ENCODE measurements around the gene PLCL1. TPM values are rescaled to one million over a fixed set of nuclear protein-coding genes. Genes with fewer than 3 reads are reported as not detected.
A peak's percentile ranks its signal among the peaks of the same experiment; 100 is the strongest.

The PLCL1 gene
- total RNA-seq, 1 experiment from 2014 or later, result 0.07 TPM

DNA sequence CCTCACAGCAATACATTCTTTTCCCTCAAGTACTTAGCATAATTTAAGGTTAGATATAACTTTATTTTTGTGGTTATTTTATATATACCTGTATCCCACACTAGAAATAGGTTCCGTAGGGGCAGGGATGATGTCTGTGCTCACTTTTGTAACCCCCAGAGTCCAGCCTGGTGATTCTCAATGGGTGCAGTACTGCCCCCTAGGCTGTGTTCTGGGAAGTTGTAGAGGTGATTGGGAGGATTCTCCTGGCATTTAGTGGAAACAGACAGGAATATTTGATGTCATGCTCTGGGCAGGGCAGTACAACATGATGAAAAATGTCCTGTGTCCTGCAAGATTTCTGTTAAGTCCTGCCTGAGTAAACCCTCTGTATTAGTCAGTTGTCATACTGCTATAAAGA, 333.3 kb downstream of the PLCL1 start:
- ChIA-PET POLR2A (no interaction called here), CTCF (no interaction called here)
- no peaks in the 10 kb centered on the region for H3K36me3 Mint-ChIP-seq
- H3K9me3 Mint-ChIP-seq, result no peaks in the 10 kb centered on the region
- TF ChIP-seq, protein P1, sequence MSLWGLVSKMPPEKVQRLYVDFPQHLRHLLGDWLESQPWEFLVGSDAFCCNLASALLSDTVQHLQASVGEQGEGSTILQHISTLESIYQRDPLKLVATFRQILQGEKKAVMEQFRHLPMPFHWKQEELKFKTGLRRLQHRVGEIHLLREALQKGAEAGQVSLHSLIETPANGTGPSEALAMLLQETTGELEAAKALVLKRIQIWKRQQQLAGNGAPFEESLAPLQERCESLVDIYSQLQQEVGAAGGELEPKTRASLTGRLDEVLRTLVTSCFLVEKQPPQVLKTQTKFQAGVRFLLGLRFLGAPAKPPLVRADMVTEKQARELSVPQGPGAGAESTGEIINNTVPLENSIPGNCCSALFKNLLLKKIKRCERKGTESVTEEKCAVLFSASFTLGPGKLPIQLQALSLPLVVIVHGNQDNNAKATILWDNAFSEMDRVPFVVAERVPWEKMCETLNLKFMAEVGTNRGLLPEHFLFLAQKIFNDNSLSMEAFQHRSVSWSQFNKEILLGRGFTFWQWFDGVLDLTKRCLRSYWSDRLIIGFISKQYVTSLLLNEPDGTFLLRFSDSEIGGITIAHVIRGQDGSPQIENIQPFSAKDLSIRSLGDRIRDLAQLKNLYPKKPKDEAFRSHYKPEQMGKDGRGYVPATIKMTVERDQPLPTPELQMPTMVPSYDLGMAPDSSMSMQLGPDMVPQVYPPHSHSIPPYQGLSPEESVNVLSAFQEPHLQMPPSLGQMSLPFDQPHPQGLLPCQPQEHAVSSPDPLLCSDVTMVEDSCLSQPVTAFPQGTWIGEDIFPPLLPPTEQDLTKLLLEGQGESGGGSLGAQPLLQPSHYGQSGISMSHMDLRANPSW (CRISPR knock-in tag; conservative IDR thresholded peaks at IDR 0.05; ENCODE audit: low read depth), result no peak
- TF ChIP-seq HMGA2 (CRISPR knock-in tag; IDR thresholded peaks at IDR 0.05) (no peak), TCF7 (CRISPR knock-in tag; IDR thresholded peaks at IDR 0.05; ENCODE audit: low read depth) (no peak), RORB (CRISPR knock-in tag; IDR thresholded peaks at IDR 0.05) (no peak)
- TF ChIP-seq, protein P2, sequence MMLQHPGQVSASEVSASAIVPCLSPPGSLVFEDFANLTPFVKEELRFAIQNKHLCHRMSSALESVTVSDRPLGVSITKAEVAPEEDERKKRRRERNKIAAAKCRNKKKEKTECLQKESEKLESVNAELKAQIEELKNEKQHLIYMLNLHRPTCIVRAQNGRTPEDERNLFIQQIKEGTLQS (CRISPR knock-in tag; conservative IDR thresholded peaks at IDR 0.05), result no peak
- TF ChIP-seq, protein P3, sequence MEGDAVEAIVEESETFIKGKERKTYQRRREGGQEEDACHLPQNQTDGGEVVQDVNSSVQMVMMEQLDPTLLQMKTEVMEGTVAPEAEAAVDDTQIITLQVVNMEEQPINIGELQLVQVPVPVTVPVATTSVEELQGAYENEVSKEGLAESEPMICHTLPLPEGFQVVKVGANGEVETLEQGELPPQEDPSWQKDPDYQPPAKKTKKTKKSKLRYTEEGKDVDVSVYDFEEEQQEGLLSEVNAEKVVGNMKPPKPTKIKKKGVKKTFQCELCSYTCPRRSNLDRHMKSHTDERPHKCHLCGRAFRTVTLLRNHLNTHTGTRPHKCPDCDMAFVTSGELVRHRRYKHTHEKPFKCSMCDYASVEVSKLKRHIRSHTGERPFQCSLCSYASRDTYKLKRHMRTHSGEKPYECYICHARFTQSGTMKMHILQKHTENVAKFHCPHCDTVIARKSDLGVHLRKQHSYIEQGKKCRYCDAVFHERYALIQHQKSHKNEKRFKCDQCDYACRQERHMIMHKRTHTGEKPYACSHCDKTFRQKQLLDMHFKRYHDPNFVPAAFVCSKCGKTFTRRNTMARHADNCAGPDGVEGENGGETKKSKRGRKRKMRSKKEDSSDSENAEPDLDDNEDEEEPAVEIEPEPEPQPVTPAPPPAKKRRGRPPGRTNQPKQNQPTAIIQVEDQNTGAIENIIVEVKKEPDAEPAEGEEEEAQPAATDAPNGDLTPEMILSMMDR (IDR thresholded peaks at IDR 0.05), result peak; percentile 40
- no peaks in the 10 kb centered on the region for H3K27me3 Mint-ChIP-seq (ENCODE audit: low read depth)
- DNase-seq (ENCODE audit: low spot score) (peak; percentile 51), ATAC-seq (peak; percentile 93)
- H3K27ac Mint-ChIP-seq, result no peak overlapping the region
- H3K4me3 Mint-ChIP-seq, result no peak overlapping the region
- no peaks in the 10 kb centered on the region for H3K4me1 Mint-ChIP-seq

DNA sequence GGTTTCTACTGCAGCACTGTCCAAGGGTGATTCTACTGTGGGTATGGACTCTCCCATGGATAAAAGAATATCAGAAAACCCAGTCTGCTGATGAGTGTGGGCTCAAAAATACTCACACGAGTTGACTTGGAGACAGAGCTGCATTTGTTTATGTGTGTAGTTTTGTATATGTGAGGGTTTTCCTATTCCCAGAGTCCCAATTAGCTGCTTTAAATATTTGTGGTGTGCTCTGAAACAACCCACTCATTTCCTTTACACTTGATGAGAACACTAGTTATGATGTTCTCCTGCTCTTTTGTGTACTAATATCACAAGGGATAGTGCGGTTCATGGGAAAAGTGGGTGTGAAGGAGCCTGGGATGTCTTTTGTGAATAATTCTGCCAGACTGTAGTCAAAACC, 337.3 kb downstream of the PLCL1 start:
- DNase-seq (ENCODE audit: low spot score), result no peak
- no peak overlapping the region for H3K27ac Mint-ChIP-seq
- no peaks in the 10 kb centered on the region for H3K27me3 Mint-ChIP-seq (ENCODE audit: low read depth)
- ChIA-PET CTCF (no interaction called here), POLR2A (no interaction called here)
- H3K4me1 Mint-ChIP-seq, result no peaks in the 10 kb centered on the region
- H3K36me3 Mint-ChIP-seq, result no peaks in the 10 kb centered on the region
- ATAC-seq, result no peak
- H3K9me3 Mint-ChIP-seq, result no peaks in the 10 kb centered on the region
- no peak overlapping the region for H3K4me3 Mint-ChIP-seq
- TF ChIP-seq ZBTB21 (CRISPR knock-in tag; IDR thresholded peaks at IDR 0.05; ENCODE audit: borderline replicate concordance), result no peak
- TF ChIP-seq, protein P4, sequence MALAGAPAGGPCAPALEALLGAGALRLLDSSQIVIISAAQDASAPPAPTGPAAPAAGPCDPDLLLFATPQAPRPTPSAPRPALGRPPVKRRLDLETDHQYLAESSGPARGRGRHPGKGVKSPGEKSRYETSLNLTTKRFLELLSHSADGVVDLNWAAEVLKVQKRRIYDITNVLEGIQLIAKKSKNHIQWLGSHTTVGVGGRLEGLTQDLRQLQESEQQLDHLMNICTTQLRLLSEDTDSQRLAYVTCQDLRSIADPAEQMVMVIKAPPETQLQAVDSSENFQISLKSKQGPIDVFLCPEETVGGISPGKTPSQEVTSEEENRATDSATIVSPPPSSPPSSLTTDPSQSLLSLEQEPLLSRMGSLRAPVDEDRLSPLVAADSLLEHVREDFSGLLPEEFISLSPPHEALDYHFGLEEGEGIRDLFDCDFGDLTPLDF (CRISPR knock-in tag; IDR thresholded peaks at IDR 0.05), result no peak
- no peak for TF ChIP-seq SOX15 (CRISPR knock-in tag; IDR thresholded peaks at IDR 0.05)
- TF ChIP-seq SP1 (CRISPR knock-in tag; conservative IDR thresholded peaks at IDR 0.05), result no peak
- TF ChIP-seq TP53 (CRISPR knock-in tag; IDR thresholded peaks at IDR 0.05), result no peak
- TF ChIP-seq, protein P5, sequence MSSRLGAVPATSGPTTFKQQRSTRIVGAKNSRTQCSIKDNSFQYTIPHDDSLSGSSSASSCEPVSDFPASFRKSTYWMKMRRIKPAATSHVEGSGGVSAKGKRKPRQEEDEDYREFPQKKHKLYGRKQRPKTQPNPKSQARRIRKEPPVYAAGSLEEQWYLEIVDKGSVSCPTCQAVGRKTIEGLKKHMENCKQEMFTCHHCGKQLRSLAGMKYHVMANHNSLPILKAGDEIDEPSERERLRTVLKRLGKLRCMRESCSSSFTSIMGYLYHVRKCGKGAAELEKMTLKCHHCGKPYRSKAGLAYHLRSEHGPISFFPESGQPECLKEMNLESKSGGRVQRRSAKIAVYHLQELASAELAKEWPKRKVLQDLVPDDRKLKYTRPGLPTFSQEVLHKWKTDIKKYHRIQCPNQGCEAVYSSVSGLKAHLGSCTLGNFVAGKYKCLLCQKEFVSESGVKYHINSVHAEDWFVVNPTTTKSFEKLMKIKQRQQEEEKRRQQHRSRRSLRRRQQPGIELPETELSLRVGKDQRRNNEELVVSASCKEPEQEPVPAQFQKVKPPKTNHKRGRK (CRISPR knock-in tag; IDR thresholded peaks at IDR 0.05; ENCODE audit: borderline replicate concordance), result no peak
- TF ChIP-seq, protein P6, sequence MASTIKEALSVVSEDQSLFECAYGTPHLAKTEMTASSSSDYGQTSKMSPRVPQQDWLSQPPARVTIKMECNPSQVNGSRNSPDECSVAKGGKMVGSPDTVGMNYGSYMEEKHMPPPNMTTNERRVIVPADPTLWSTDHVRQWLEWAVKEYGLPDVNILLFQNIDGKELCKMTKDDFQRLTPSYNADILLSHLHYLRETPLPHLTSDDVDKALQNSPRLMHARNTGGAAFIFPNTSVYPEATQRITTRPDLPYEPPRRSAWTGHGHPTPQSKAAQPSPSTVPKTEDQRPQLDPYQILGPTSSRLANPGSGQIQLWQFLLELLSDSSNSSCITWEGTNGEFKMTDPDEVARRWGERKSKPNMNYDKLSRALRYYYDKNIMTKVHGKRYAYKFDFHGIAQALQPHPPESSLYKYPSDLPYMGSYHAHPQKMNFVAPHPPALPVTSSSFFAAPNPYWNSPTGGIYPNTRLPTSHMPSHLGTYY (CRISPR knock-in tag; IDR thresholded peaks at IDR 0.05), result no peak
- no peak for TF ChIP-seq GTF2I (CRISPR knock-in tag; conservative IDR thresholded peaks at IDR 0.05)
- TF ChIP-seq, protein P7, sequence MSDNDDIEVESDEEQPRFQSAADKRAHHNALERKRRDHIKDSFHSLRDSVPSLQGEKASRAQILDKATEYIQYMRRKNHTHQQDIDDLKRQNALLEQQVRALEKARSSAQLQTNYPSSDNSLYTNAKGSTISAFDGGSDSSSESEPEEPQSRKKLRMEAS (CRISPR knock-in tag; IDR thresholded peaks at IDR 0.05), result no peak
- TF ChIP-seq NR2C2 (CRISPR knock-in tag; IDR thresholded peaks at IDR 0.05), result no peak
- no peak for TF ChIP-seq KAT7 (CRISPR knock-in tag; IDR thresholded peaks at IDR 0.05; ENCODE audit: borderline replicate concordance)
- TF ChIP-seq, protein P8, sequence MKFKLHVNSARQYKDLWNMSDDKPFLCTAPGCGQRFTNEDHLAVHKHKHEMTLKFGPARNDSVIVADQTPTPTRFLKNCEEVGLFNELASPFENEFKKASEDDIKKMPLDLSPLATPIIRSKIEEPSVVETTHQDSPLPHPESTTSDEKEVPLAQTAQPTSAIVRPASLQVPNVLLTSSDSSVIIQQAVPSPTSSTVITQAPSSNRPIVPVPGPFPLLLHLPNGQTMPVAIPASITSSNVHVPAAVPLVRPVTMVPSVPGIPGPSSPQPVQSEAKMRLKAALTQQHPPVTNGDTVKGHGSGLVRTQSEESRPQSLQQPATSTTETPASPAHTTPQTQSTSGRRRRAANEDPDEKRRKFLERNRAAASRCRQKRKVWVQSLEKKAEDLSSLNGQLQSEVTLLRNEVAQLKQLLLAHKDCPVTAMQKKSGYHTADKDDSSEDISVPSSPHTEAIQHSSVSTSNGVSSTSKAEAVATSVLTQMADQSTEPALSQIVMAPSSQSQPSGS (CRISPR knock-in tag; IDR thresholded peaks at IDR 0.05; ENCODE audit: borderline replicate concordance, low read depth), result no peak
- TF ChIP-seq, protein P9, sequence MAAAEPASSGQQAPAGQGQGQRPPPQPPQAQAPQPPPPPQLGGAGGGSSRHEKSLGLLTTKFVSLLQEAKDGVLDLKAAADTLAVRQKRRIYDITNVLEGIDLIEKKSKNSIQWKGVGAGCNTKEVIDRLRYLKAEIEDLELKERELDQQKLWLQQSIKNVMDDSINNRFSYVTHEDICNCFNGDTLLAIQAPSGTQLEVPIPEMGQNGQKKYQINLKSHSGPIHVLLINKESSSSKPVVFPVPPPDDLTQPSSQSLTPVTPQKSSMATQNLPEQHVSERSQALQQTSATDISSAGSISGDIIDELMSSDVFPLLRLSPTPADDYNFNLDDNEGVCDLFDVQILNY (CRISPR knock-in tag; IDR thresholded peaks at IDR 0.05), result no peak
- TF ChIP-seq CREB1 (CRISPR knock-in tag; IDR thresholded peaks at IDR 0.05), result no peak
- TF ChIP-seq CBFB (CRISPR knock-in tag; IDR thresholded peaks at IDR 0.05; ENCODE audit: low read depth), result no peak

All from WTC11 (cell line).